ENCODE results near the gene TRIM17.

DNA sequence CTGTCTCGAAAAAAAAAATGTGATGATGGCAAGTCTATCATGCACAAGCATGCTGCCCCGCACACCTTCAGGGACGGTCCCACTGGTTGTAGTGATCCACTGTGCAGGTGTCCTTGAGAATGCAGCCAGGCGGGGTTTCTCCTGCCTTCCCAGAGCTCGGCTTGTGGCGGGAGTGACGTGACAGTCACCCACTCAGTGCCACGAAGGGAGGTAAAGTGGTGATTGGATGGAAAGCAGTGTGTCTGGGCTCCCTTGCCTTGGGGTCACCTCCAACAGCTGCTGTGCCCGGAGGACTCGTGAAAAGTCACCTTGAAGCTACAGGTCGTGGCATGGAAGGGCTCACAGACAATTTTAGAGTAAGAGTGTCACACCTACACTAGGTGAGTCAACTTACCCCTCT lies 33.5 kb upstream of the TRIM17 start:
- TF ChIP-seq, protein P1, sequence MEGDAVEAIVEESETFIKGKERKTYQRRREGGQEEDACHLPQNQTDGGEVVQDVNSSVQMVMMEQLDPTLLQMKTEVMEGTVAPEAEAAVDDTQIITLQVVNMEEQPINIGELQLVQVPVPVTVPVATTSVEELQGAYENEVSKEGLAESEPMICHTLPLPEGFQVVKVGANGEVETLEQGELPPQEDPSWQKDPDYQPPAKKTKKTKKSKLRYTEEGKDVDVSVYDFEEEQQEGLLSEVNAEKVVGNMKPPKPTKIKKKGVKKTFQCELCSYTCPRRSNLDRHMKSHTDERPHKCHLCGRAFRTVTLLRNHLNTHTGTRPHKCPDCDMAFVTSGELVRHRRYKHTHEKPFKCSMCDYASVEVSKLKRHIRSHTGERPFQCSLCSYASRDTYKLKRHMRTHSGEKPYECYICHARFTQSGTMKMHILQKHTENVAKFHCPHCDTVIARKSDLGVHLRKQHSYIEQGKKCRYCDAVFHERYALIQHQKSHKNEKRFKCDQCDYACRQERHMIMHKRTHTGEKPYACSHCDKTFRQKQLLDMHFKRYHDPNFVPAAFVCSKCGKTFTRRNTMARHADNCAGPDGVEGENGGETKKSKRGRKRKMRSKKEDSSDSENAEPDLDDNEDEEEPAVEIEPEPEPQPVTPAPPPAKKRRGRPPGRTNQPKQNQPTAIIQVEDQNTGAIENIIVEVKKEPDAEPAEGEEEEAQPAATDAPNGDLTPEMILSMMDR (conservative IDR thresholded peaks at IDR 0.05; ENCODE audit: low read depth, low read length) = no peak
- TF ChIP-seq EZH2 (IDR thresholded peaks at IDR 0.05; ENCODE audit: borderline replicate concordance, low read depth, low read length, poor library complexity, severe bottlenecking) = no peak
